HG02870 (cell line): Measurements from ENCODE around the gene RAMP1.

Experiments used
- ATAC-seq: cut with Tn5 transposase; IDR thresholded peaks from one replicate; pipeline ENCODE4 v1.9.1; 2021; ENCODE audit warnings: mild to moderate bottlenecking, moderate library complexity; ENCODE audit not compliant: unreplicated experiment

RAMP1 gene

DNA sequence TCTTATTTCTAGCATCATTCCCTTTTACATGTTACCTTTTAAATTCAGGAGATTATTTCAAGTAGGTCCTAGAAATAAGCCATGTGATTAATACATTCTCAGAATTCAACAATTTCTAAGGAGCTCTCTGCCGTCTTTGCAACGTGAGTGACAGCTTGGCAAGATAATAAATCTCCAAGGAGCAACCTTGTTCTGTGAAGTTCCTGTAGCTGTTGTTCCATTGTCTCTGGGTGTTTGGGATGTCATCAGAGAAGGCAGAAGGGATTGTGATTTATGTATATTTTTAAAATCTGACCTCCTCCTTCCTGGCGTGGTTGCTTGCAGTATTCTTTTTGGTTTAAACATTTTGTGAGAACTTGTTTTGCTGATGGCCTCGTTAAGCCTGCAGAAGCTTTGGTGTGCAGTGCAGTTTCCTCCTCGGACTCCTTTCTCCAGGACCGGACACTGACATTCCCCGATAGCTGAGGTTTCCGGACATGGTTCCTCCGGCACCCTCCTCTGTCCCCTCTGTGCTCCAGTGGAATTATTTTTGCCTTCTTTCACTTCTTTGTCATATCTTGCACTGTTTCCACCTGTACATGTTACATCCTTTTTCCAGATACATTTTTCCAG, 33.7 kb downstream of the RAMP1 start:
- ATAC-seq: no peak

DNA sequence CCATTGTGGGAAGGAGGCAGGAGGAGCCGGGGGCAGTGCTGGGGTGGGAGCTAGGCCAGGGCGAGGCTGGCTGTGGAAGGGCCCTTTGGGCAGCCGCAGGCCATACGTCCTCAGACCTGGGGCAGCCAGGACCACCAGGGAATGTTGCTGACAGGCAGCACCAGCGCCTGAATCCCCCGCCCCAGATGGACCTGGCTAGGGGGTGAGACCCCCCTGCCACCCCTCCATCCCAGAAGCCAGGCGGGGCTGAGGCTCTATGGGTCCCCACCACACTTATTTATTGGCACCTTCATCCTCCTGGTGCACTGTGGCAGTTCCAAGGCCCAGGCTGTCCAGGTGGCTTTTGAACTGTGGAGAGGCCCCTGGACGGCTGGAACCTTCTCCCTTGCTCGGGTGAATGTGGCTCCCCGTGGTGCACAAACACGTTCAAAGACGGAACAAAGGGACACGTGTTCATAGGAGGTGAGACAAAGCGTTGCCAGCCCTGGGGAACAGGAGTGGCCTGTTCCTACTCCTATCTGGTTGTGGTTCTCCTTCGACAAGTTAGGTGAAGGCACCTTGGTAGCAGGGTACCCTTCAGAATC, 35.1 kb downstream of the RAMP1 start:
- no peak for ATAC-seq

DNA sequence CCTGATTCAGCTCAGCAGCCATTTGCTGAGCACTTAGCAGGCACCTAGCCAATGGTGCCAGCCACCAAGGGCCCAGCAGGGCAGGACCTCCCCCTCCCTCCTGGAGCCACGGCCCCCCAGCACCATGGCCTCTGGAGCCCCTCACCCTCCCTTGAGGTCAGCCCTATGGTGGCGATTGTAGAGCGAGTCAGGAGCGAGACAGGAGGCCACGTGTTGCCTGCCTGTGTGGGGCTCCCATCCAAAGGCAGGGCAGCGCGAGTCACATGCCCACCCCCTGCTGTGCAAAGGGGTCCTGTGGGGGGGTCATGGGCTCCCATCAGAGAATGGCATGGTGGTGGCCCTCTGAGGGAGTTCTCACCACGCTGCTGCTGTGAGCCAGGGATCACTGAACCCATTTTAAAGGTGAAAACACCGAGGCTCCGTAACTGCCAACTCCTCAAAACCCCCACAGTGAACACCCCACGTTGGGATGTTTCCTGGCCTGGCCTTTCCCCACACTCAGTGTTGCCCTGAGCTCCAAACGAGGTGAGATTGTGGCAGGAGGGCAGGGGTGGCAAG, 35.6 kb downstream of the RAMP1 start:
- no peak for ATAC-seq

DNA sequence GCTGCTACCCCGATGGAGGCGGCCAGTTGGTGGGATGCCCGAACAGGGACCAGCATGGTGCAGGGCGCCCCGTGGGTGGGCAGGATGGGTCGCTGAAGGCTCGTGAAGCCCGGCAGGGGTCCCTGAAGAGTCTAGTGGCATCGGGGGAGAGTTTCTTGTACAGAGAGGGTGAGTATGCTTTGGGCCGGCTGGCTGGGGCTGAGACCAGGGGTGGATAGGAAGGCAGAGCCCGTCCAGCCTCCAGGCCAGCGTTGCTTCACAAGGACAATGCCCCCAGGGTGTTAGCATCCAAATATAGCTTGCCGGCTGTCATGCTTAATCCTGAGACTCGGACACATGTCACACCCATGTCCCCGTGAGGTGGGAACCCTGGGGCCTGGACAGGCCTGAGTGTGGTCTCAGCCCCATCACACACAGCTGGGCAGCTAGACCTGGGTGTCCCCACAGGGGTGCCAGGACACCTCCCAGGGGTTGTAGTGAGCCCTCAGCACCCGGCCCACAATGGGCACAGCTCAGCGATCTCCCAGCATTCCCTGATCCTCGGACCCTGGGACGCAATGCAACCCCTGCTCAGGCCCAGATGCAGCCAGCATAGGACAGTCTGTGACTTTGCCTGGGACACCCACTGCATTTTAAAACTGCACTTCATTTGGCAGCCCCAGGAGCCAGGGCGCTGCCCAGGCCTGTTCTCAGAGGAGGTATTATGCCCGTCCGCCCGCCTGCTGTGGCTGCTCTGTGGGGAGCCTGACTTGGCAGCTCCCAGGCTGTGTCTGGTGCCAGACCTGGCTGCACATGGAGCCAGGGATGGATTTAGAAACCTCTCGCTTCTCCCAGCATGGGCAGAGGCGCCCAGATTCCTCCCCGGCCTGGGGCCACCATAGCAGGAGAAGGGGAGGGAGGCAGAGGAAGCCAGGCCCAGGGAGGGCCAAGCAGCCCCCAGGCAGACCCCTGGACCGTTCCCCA, 36.4 kb downstream of the RAMP1 start:
- ATAC-seq: no peak

DNA sequence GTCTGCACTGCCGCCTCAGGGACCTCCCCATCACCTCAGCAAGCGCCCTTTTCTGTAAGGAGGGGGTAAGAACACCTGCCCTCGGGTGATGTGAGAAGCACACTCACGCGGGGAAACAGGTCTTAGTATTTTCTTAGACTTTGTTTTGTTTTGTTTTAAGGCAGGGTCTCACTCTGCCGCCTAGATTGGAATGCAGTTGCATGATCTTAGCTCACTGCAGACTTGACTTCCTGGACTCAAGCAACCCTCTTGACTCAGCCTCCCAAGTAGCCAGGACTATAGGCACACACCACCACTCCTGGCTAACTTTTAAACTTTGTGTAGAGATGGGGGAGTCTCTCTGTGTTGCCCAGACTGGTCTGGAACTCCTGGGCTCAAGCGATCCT, 37.1 kb downstream of the RAMP1 start:
- ATAC-seq: no peak

DNA sequence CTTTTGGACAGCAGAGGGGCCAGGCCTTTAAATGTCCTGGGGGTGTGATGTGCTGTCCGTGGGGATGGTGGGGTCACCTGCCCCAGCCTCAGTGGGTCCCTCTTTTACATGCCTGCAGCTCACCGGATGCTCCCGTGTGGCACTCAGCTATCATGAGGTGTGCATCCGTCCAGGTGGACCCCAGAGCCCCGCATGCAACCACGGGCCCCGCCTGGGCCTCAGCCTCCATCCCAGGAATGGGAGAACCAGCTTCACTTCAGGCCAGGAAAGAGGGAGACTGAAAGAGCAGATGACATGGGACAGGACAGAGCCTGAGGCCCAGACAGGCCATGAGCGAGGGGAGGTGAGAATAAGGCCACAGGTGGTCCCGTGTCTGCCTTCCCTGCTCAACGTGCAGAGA, 37.5 kb downstream of the RAMP1 start:
- no peak for ATAC-seq

DNA sequence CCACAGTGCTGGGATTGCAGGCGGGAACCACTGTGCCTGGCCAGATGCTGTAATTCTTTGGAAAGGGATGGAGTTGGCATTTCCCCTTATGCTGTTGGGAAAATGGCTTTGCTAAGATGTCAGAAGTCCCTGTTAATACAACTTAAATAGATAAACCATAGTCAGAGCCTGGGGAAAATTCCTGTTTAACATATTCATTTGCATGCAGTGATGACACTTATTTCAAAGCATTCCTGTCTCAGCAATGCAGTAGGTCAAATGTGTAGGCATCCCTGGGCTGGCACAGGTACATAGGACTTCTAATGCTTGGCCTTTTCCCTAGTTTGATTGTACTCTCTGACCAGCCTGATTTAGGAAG, 38.6 kb downstream of the RAMP1 start:
- ATAC-seq: no peak

DNA sequence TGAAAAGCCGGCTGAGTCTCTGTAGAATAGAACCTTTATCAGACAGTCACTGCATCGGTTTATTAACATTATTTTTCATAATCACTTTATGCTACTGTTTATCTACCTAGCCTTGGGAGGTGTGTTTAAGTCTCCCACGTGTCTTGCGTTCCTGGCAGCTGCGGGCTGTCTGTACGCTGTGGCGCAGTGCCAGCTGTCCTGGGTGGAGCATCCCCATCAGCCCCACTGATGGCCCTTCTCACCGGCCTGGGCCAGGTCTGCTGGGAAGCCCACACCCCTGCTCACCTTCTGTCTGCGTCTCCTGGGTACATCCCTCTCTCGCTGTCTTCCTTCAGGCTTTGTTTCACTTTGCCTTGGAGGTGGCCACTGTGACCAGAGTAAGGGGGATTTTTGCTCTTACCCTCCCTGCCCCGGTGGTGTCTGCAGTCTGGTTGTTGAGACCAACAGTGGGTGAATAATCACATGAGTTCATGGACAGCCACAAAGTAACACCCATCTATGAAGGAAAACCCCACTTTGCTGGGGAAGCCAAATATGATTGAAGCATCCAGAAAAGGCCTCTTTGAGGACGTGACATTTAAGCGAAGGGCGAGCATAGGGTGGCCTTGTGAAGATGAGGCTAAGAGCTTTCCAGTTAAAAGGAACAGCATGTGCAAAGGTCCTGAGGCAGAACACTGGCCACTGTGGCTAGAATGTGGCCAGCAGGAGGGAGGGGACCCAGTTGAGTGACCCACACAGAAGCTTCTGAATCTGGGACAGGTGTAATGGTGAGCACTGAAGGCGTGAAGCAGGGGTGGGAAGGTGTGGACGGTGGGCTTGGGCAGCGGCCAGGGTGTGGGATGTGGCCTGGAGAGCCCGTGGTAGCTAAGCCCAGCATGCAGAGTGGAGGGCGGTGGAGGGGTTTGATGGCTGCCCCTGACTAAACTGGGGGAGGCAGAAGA, 41.7 kb downstream of the RAMP1 start:
- ATAC-seq: no peak

DNA sequence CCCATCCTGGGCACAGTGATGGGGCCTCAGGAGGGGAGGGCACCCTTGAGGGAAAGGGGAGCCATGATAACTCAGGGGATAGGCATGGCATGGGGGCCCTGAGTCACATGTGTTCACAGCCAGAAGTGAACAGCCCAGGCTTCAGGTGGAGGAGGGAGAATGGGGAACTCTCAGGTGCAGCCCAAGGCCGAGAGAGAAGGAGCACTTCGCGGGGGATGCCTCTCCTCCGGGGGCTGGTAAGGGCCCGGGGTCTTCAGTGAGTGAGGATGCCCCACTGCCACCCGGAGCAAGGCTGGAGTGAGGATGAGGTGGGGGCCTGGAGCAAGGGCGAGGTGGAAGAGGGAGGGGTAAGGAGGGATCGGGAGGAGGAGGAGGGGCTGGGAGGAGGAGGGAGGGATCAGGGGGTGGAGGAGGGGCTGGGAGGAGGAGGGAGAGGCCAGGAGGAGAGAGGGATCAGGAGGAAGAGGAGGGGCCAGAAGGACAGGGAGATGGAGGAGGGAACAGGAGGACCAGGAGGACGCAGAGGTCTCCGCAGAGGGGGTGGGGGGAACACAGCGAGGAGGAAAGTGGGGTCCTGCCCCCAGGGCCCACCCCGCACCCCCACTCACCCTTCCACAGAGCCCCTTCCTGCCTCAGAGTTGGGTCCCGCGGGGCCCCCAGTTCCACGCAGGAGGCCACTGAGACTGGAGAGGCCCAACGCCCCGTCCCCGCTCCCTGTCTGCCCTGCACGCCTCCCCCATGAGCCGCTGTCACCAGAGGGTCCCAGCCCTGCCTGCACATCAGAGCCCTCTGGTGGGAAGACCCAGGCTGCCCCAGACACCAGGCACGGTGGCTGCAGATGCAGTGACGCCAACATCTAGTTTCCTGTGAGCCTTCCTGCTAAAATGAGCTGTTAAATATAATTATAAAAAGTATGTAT, 42.8 kb downstream of the RAMP1 start:
- ATAC-seq: no peak

DNA sequence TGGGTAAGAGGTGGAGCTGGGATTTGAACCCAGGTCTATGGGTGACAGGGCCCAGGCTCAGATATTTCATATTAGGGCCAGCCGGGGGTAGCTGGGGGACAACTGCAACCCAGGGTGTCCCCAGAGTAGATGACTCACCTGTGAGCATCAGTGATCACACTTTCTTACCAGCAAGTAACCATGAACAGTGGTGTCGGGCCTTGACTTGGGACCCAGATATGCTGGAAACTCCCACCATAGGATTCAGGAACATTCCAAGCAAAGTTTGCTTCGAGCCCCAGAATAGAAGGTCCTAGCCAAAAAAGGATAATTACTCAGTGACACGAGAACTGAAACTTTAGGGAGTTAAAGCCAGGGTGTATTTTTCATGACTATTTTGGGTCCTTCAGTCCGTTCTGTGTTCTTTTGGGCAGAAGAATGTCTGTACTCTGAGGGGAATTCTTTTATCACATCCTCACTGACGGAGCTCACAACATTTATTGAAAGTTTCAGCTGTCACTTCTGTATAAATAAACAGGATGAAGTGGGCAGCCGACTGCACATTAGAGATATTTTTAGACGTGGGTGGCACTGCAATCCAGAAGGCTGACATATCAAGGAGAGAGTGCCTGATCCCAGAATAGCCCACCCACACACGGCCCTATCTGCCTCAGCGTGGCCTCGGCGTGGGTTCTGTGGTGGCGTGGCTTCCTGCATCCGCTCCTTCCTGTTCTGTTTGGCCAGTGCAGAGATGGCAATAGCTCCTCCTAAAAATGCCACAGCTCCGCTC, 45.6 kb downstream of the RAMP1 start:
- ATAC-seq: no peak

DNA sequence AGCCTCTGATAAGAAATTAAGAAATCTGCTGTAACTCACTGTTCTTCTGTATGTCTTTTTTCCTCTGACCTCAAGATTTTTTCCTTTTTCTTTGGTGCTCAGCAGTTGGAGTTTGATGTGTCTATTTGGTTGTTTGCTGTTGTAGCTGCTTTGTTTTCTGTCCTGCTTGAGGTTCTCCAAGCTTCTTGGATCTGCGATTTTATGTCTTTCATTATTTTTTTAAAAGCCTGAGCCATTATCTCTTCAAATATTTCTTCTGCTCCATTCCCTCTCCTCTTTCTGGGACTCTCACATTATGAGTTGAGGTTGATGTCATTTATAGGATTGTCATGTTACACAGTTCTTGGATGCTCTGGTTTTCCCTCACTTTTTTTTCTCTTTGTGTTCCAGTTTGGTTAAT, 47.7 kb downstream of the RAMP1 start:
- ATAC-seq: no peak

DNA sequence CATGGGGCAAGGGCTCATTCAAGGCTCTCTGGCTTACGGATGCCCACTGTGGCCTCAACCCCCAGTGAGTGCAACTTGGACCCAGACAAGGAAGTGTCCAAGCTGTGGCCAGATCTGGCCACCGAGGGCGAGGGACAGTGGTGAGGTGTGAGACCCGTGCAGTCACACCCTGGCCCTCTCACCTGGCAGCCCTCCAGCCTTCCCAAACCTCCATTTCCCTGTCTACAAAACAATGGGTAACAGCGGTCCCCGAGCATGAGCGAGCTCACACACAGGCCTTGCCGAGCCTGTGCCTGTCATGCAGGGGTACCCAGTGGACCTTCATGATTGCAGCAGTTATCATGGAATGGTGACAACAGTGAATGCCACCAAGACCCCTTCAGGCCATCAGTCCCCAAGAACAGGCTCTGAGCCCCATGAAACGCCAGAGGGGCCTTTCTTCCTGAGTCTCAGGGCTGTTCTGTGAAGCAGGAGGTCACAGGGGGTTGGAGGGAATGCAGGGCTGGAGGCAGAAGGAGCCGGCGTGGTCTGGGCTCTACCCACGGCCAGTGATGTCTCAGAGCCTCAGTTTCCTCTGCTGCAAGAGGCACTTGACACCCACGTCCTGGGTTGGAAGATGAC, 49.8 kb downstream of the RAMP1 start:
- no peak for ATAC-seq

DNA sequence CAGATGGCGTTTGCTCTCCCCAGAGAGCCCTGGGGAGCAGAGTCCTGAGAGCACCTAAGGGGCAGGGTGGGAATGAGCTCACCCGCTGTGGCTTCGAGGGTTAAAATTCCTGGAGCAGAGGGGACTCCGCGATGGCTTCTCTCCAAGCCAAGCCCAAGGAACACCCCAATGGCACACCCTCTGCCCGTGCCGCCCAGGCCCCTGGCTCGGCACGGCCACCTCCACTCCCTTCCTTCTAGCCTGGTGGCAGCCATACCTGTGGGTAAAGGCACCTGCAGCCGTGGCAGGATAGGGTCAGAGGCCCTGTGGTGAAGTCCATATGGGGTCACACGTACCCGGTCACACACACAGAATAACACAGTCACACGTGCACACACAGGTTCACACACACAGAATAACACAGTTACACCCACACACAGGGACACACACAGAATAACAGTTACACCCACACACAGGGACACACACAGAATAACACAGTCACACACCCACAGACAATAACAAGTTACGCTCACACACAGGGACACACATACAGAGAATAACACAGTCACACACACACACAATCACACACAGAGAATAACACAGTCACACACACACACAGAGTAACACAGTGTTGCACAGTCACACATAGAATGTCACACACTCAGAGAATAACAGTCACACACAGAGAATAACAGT, 50.5 kb downstream of the RAMP1 start:
- ATAC-seq: no peak

DNA sequence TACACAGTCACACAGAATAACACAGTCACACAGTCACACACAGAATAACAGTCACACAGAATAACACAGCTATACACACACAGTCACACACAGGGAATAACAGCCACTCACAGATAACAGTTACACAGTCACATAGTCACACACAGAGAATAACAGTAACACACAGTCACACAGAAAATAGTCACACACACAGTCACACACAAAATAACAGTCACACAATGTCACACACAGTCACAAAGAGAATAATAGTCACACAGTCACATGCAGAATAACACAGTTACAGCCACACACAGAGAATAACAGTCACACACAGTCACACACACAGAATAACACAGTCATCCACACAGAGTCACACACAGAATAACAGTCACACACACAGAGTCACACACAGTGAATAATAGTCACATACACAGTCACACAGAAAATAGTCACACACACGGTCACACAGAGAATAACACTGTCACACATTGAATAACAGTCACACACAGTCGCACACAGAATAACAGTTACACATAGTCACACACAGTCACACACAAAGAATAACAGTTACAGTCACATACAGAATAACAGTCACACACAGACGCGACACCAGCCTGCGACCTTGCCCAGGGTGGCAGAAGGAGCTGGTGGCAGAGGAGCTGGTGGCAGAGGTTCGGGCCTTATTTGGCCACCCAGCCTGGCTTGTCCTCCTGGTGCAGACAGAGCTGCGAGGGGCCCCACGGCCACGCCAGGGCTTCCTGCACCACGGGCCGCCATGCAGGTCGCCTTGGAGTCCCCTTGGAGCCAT, 51.3 kb downstream of the RAMP1 start:
- no peak for ATAC-seq

DNA sequence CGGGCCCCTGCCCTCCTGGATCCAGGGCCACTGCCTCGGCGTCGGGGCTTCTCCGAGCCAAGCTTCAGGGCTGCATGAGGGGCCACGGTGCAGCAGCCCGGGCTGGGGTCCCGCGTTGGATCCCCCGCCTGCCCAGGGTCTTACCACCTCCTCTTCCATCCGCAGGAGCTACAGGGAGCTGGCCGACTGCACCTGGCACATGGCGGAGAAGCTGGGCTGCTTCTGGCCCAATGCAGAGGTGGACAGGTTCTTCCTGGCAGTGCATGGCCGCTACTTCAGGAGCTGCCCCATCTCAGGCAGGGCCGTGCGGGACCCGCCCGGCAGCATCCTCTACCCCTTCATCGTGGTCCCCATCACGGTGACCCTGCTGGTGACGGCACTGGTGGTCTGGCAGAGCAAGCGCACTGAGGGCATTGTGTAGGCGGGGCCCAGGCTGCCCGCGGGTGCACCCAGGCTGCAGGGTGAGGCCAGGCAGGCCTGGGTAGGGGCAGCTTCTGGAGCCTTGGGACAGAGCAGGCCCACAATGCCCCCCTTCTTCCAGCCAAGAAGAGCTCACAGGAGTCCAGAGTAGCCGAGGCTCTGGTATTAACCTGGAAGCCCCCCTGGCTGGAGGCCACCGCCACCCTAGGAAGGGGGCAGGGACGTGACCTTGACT, 52.1 kb downstream of the RAMP1 start:
- no peak for ATAC-seq

DNA sequence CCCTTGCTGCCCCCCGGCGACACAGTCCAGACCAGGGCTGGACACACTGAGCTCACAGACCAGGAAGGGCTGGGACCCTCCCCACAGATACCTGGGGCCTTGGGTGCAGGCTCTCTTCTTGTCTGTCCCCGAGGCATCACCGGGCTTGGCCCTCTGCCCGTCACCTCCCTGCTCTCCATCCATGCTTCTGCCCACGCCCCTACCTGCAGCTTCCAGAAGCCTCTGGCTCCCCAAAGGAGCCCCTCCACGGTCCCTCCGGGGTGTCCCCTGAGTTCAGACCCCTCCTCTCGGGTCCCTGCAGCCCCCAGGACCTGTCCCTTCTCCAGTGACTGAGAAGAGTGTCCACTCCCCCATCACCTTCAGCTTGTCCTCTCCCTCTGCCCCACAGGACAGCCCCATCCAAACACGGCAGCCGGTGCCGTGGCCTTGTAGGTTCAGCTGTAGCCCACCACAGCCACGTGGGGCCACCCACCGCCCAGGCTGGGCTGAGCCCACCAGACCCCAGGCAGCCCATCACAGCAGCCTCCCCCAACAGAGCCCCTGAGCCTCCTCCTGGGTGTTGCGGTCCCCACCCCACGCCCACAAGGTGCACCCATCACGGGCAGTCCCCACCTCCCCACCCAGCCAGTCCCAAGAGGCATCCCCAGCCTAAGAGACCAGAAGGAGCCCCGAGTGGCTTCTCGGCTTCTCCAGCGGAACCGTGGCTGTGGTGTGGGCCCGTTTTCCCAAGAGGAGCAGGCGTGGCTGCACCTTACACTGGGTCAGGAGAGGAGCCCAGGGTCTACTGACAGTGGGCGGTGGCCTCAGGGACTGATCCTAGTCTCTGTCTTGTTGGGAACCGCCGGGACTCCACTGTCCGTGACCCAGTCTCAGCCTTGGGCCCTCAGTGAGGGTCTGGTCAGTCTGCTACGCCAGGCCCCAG, 53.1 kb downstream of the RAMP1 start:
- no peak for ATAC-seq
